NCI-H2081 (cell line): ENCODE results near the gene SCO2.
"Not testable (repeated sequence)": the region's sequence is repeated elsewhere in the genome, so short reads cannot be mapped to it uniquely, and the experiment has no call there.

ENCODE experiments used
- DNase-seq, 2 experiments: peaks; one replicate each; lab custom pipeline; 2025; lab: John Stamatoyannopoulos, UW

SCO2 gene

GRCh38 chr22:50551160-50551752 is 25.9 kb upstream of the SCO2 start:
- no peak for DNase-seq

DNA sequence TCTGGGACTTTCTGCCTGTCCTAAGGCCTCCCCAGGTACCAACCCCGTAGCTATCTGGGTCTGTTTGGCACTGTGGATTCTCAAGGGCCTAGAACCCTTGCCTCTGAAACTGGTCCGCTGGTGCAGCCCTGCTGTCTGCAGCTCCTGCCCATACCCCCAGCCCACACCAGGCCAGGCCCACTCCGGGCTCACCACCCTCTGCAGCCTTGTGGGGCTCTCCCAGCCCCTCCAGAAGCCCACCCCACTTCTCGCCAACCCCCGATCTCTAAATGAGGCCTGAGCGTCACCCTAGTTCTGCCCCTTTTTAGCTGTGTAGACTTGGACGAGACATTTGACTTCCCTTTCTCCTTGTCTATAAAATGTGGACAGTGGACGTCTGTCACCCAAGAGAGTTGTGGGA is 25.0 kb upstream of the SCO2 start:
- no peak for DNase-seq

- no peak for DNase-seq
These were observed 23.8 kb upstream of the SCO2 start for GRCh38 chr22:50548921-50549790.

GRCh38 chr22:50548040-50548920 is 22.9 kb upstream of the SCO2 start:
- no peak for DNase-seq

DNA sequence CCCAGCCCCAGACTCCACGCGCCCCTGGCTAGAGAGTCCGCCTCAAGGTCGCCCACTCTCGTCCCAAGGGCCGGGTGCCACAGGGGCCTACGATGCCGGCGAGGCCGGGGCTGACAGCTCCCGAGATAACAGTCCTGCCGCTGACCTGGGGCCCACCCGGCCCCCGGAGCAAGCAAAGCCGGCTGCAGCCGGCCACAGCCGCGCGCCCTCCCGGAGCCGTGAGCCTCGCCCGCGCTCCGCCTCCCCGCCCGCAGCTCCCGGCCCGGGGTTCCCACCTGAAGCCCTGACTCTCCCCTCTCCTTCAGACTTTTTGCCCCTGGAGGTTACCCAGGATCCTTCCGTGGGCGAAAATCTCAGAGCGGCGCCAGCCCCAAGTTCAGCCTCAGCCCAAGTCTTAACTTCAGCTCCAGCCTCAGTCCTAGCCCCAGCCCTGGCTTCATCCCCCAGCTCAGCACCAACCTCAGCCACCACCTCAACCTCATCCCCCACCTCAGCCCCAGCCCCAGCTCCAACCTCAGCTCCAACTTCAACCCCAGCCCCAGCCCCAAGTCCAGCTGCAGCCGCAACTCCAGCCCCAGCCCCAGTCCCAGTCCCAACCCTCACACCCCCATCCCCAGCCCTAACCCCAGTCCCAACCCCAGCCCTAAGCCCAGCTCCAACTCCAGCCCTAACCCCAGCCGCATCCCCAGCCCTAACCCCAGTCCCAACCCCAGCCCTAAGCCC is 22.0 kb upstream of the SCO2 start:
- DNase-seq: no peak

DNA sequence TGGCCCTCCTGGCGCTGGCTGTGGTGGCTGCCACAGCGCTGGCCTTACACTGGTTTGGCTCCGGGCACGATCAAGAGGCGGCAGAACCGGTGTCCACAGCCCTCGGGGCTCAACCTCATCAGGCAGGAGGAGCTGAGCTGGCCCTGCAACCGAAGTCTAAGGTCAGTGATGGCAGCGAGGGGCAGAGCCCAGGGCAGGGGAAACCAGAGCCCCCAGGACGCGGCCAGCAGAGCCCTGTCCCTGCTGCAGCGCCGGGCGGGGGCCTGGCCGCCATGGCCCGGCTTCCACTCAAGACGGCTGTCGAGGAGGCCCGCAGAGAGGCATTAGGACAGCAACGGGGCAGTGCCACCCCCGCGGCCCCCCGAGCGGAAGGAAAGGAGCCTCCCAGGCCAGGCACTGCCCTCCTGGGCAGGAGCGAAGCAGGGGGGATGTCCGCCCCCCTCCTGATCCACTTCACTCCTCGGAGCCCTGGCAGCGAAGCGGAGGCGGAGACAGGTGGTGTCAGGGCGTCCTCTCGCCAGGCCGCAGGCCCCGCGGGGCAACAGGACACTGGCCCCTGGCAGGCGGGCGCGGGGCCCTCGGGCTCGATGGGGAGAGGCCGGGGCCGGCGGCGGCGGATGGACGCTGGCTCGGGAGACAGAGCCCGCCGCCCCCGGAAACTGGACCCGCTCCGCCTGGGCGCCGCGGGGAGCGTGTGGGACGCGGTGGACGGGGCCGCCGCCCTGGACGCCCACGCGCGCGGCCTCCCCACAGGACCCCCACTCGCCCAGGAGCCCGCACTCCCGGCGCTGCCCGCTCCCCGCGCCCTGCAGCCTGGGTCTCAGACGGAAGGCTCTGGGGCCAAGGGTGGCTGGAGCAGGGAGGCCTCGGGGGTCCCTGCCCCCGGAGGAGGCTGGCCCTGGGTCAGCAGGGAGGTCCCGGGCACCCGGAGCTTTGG is 21.2 kb upstream of the SCO2 start:
- no peak for DNase-seq

- no peak for DNase-seq
These were observed 20.3 kb upstream of the SCO2 start, which contains the start of gene KLHDC7B for GRCh38 chr22:50545522-50546325. Gene KLHDC7B (plus strand): TSS chr22:50545899. CDS start chr22:50546244, 345 bp downstream.

DNA sequence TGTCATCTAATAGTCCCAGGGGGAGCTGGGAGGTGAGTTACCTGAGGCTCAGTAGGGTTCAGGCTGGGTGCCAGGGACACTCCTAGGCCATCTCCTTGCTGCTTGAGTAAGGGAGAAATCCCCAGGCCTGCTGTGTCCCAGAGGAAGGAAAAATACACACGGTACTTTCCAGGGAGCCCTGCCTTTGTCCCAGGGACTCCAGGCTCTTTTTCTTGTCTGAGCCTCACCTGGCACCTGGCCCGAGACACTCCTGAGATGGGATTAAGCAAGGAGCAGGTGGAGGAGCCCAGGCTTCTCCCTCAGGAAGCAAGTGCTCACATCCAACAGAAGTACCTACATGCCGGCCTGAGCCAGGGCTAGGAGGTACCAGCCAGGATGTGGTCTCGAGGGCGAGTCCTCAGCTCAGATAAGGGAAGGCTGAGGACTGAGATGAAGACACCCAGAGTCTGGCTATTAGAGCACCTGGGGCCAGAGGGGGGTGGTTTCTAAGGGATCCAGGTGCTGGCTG is 19.4 kb upstream of the SCO2 start:
- no peak for DNase-seq

- no peak for DNase-seq
These were observed 18.8 kb upstream of the SCO2 start for GRCh38 chr22:50544078-50544745.

GRCh38 chr22:50542416-50542927 is 17.1 kb upstream of the SCO2 start:
- no peak for DNase-seq

GRCh38 chr22:50541667-50542026 is 16.2 kb upstream of the SCO2 start:
- not testable (repeated sequence) for DNase-seq

DNA sequence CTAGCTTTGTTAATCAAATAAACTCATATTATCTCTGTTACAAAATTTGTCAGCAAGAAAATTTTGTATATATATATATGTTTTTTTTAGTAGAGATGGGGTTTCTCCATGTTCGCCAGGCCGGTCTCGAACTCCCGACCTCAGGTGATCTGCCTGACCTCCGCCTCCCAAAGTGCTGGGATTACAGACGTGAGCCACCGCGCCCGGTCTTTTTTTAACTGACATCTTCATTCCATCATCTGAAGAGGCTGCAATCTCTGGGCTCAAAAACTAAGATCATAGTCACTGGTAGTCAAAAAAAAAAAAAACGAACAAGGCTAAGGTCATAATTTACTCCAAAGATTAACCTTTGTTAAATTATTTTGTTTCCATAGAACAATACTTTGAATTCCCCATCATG is 15.0 kb upstream of the SCO2 start:
- no peak for DNase-seq

DNA sequence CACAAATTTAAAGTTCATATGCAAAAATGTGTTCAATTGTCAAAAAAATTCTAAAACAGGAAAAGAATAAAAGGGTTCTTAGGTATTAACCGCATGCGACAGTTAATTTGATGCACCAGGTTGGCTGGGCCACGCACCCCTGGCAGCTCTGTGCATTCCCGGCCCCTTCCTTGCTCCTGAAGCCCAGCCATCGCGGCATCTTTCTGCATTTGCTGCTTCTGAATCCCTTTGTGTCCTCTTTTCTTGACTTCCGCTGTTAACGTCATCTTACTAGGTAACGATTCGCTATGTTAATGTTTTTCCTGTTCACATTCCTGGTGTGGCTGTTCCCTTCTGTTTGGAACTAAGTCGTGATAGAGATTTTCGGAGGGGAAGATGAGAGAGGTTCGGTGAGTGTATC is 12.4 kb upstream of the SCO2 start:
- no peak for DNase-seq

DNA sequence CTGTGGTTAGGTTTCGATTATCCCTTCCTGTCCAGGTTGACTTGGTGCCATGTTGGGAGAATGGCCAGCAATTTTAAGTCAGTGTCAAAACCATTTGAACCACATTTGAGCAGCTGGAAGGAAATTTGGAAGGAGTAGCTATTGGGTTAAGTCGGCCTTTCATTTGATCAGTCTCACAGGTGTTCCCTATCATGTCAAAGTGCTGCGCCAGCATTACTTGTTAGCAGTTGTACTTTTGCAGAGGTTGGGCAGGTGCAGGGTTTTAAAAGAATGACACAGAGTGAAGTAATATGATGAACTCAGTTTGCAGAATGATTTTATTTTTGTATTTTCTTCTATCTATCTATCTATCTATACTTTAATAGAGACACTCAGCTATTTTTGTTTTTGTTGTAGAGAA is 10.8 kb upstream of the SCO2 start:
- DNase-seq: no peak

DNA sequence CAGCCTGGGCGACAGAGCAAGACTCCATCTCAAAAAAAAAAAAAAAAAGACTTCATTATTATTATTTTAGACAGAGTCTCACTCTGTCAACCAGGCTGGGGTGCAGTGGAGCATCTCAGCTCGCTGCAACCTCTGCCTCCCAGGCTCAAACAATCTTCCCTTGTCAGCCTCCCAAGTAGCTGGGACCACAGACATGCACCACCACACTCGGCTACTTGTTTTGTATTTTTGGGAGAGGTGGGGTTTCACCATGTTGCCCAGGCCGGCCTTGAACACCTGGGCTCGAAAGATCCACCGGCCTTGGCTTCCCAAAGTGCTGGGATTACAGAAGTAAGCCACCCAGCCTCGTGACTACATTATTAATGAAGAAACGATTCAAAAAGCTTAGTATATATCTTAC is 9.7 kb upstream of the SCO2 start:
- no peak for DNase-seq

- not testable (repeated sequence) for DNase-seq
These were observed 8.7 kb upstream of the SCO2 start for GRCh38 chr22:50533856-50534711.

DNA sequence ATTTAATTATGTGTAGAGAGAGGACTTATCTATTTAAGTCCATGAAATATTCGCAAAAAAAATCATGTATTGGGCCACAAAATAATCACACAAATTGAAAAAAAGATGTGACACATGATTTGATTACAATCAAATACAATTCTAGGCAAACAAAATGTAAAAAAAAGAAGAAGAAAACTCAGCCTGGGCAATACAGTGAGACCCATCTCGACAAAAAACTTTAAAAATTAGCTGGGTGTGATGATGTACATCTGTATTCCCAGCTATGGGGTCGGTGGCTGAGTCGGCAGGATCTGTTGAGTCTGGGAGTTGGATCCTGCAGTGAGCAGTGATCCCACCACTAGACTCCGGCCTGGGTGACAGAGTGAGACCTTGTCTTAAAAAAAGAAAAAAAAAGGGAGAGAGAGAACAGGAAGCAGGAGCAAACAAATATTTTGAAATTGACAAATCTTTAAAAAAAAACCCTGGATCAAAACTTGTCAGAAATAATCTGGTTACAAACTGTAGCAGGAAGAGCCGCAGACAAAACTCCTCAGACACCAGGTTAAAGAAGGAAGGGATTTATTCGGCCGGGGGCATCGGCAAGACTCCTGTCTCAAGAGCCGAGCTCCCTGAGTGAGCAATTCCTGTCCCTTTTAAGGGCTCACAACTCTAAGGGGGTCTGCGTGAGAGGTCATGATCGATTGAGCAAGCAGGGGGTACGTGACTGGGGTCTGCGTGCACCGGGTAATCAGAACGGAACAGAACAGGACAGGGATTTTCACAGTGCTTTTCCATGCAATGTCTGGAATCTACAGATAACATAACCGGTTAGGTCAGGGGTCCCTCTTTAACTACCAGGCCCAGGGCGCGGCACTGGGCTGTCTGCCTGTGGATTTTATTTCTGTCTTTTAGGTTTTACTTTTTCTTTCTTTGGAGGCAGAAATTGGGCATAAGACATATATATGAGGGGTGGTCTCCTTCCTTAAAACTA is 7.7 kb upstream of the SCO2 start:
- DNase-seq: no peak
